SK-N-SH (cell line): Measurements from ENCODE around the gene RIN3.

ENCODE experiments used
- CTCF ChIP-seq: fragments of 200-600 bp; sonication (generic); IDR thresholded peaks from 2 replicates; pipeline ENCODE4 v1.6.1; 2017; ENCODE audit warnings: antibody characterized with exemption, mild to moderate bottlenecking, moderate library complexity
- POLR2AphosphoS5 ChIP-seq: IDR thresholded peaks from 2 replicates; pipeline ENCODE4 v1.6.1; 2012; ENCODE audit warnings: low read depth, low read length
- RAD21 ChIP-seq: IDR thresholded peaks from 2 replicates; pipeline ENCODE4 v1.6.1; 2012; ENCODE audit warnings: mild to moderate bottlenecking, low read length
- RXRA ChIP-seq: IDR thresholded peaks from 2 replicates; pipeline ENCODE4 v1.4.0; 2012; ENCODE audit warnings: low read depth, mild to moderate bottlenecking, borderline replicate concordance
- TAF1 ChIP-seq: IDR thresholded peaks from 2 replicates; pipeline ENCODE4 v1.6.1; 2012; ENCODE audit warnings: low read depth, mild to moderate bottlenecking, low read length, moderate library complexity, borderline replicate concordance

GRCh38 chr14:92719421-92719820 is 205.8 kb downstream of the RIN3 start:
- TF ChIP-seq CTCF: no peak
- no peak for TF ChIP-seq RXRA
- TF ChIP-seq RAD21: no peak
- TF ChIP-seq TAF1: no peak
- no peak for TF ChIP-seq POLR2AphosphoS5
